Activated CD4-positive, alpha-beta T cell treated with anti-CD3 and anti-CD28 coated beads, Interleukin-2, amount 10 ng/mL, durations not matched to agents 7 days and 5 days (primary cell): ENCODE results near the gene LMOD2. TPM values are rescaled to one million over a fixed set of nuclear protein-coding genes. Genes with fewer than 3 reads are reported as not detected.

Experiments used
- CTCF ChIA-PET: fragments of 350-600 bp; sonication (Branson Sonifier 250); formaldehyde crosslinking; loops from one replicate; lab custom pipeline; 2021; ENCODE audit warnings: antibody characterized with exemption; lab: Charles Lee
- POLR2A ChIA-PET: fragments of 350-600 bp; sonication (Branson Sonifier 250); formaldehyde crosslinking; loops from one replicate; lab custom pipeline; 2021; ENCODE audit warnings: antibody characterized with exemption; lab: Charles Lee
- DNase-seq: peaks from one replicate; pipeline ENCODE4 v3.0.0-alpha.2; 2020
- H3K27ac Mint-ChIP-seq: one replicate; pipeline ENCODE4 v1.8.0; 2021; ENCODE audit warnings: mild to moderate bottlenecking, moderate library complexity, mixed read lengths
- H3K27me3 Mint-ChIP-seq: one replicate; pipeline ENCODE4 v1.8.0; 2021; ENCODE audit warnings: mixed read lengths
- H3K36me3 Mint-ChIP-seq: one replicate; pipeline ENCODE4 v1.8.0; 2021; ENCODE audit warnings: low read depth, mixed read lengths
- H3K4me1 Mint-ChIP-seq: one replicate; pipeline ENCODE4 v1.8.0; 2021; ENCODE audit warnings: mixed read lengths
- H3K4me3 Mint-ChIP-seq: one replicate; pipeline ENCODE4 v1.8.0; 2021; ENCODE audit warnings: mild to moderate bottlenecking, moderate library complexity, mixed read lengths
- H3K9me3 Mint-ChIP-seq: one replicate; pipeline ENCODE4 v1.8.0; 2021; ENCODE audit warnings: mixed read lengths
- total RNA-seq, 2 experiments: library from RNA; stranded (reverse); gene quantifications; one replicate each; pipeline ENCODE4 v1.2.3, GENCODE V29; 2021

The LMOD2 gene
- total RNA-seq, 2 experiments from 2014 or later: not detected

GRCh38 chr7:123662755-123663154 lies 7.1 kb downstream of the LMOD2 start:
- Mint-ChIP-seq H3K4me1 (no peaks in the 10 kb centered on the region), H3K4me3 (no peak overlapping the region), H3K27me3 (peaks cover 7% of the 10 kb centered on the region), H3K27ac (no peak overlapping the region), H3K36me3 (no peaks in the 10 kb centered on the region), H3K9me3 (no peaks in the 10 kb centered on the region)
- ChIA-PET POLR2A (interaction anchor here (0.6 kb wide), 1 partner anchor 1224 kb away, joined by 3 read pairs; no protein-coding TSS in a partner anchor), CTCF (no interaction called here)
- no peak for DNase-seq

GRCh38 chr7:123663200-123663599 lies 7.5 kb downstream of the LMOD2 start:
- ChIA-PET POLR2A (no interaction called here), CTCF (no interaction called here)
- Mint-ChIP-seq H3K36me3 (no peaks in the 10 kb centered on the region), H3K4me3 (no peak overlapping the region), H3K27me3 (peaks cover 7% of the 10 kb centered on the region), H3K4me1 (no peaks in the 10 kb centered on the region), H3K27ac (no peak overlapping the region), H3K9me3 (no peaks in the 10 kb centered on the region)
- no peak for DNase-seq

- no peaks in the 10 kb centered on the region for H3K36me3 Mint-ChIP-seq
- POLR2A ChIA-PET: no interaction called here
- CTCF ChIA-PET: interaction anchor here (0.6 to 0.9 kb wide), 2 partner anchors 9 to 154 kb away, joined by 3 to 7 read pairs; partner anchors contain the start of gene LMOD2
- H3K27me3 Mint-ChIP-seq: peaks cover 7% of the 10 kb centered on the region
- H3K9me3 Mint-ChIP-seq: no peaks in the 10 kb centered on the region
- H3K4me1 Mint-ChIP-seq: no peaks in the 10 kb centered on the region
- no peak for DNase-seq
- no peak overlapping the region for H3K27ac Mint-ChIP-seq
- H3K4me3 Mint-ChIP-seq: no peak overlapping the region
Measured at GRCh38 chr7:123665157-123665556, 9.5 kb downstream of the LMOD2 start.

- no peak for DNase-seq
- no peaks in the 10 kb centered on the region for H3K4me1 Mint-ChIP-seq
- ChIA-PET POLR2A (no interaction called here), CTCF (interaction anchor here (0.6 kb wide), 1 partner anchor 154 kb away, joined by 7 read pairs; no protein-coding TSS in a partner anchor)
- H3K27ac Mint-ChIP-seq: no peak overlapping the region
- H3K27me3 Mint-ChIP-seq: peaks cover 7% of the 10 kb centered on the region
- no peaks in the 10 kb centered on the region for H3K9me3 Mint-ChIP-seq
- no peak overlapping the region for H3K4me3 Mint-ChIP-seq
- no peaks in the 10 kb centered on the region for H3K36me3 Mint-ChIP-seq
Measured at GRCh38 chr7:123665896-123666295, 10.2 kb downstream of the LMOD2 start.

GRCh38 chr7:123666492-123666891 lies 10.8 kb downstream of the LMOD2 start:
- no peak for DNase-seq
- peaks cover 7% of the 10 kb centered on the region for H3K27me3 Mint-ChIP-seq
- no peak overlapping the region for H3K27ac Mint-ChIP-seq
- no peaks in the 10 kb centered on the region for H3K36me3 Mint-ChIP-seq
- H3K4me3 Mint-ChIP-seq: no peak overlapping the region
- no peaks in the 10 kb centered on the region for H3K9me3 Mint-ChIP-seq
- ChIA-PET CTCF (no interaction called here), POLR2A (no interaction called here)
- H3K4me1 Mint-ChIP-seq: no peaks in the 10 kb centered on the region

GRCh38 chr7:123669485-123669884 lies 13.8 kb downstream of the LMOD2 start:
- Mint-ChIP-seq H3K27ac (no peak overlapping the region), H3K36me3 (no peaks in the 10 kb centered on the region), H3K4me3 (no peak overlapping the region), H3K9me3 (no peaks in the 10 kb centered on the region), H3K27me3 (peaks cover 1% of the 10 kb centered on the region), H3K4me1 (no peaks in the 10 kb centered on the region)
- POLR2A ChIA-PET: no interaction called here
- CTCF ChIA-PET: interaction anchor here (0.9 to 1.2 kb wide), 2 partner anchors 20 to 22 kb away, joined by 3 to 4 read pairs; no protein-coding TSS in a partner anchor
- no peak for DNase-seq

GRCh38 chr7:123673137-123673732 lies 17.6 kb downstream of the LMOD2 start:
- no peaks in the 10 kb centered on the region for H3K36me3 Mint-ChIP-seq
- H3K27me3 Mint-ChIP-seq: no peaks in the 10 kb centered on the region
- no peaks in the 10 kb centered on the region for H3K4me1 Mint-ChIP-seq
- no peaks in the 10 kb centered on the region for H3K9me3 Mint-ChIP-seq
- no peak overlapping the region for H3K27ac Mint-ChIP-seq
- DNase-seq: no peak
- ChIA-PET POLR2A (no interaction called here), CTCF (no interaction called here)
- H3K4me3 Mint-ChIP-seq: no peak overlapping the region

GRCh38 chr7:123673752-123674398 lies 18.2 kb downstream of the LMOD2 start:
- Mint-ChIP-seq H3K27me3 (no peaks in the 10 kb centered on the region), H3K4me1 (no peaks in the 10 kb centered on the region), H3K9me3 (no peaks in the 10 kb centered on the region), H3K4me3 (no peak overlapping the region), H3K27ac (no peak overlapping the region), H3K36me3 (no peaks in the 10 kb centered on the region)
- ChIA-PET POLR2A (no interaction called here), CTCF (interaction anchor here (0.7 kb wide), 1 partner anchor 191 kb away, joined by 3 read pairs; no protein-coding TSS in a partner anchor)
- no peak for DNase-seq

- H3K9me3 Mint-ChIP-seq: no peaks in the 10 kb centered on the region
- H3K4me1 Mint-ChIP-seq: no peaks in the 10 kb centered on the region
- H3K27ac Mint-ChIP-seq: no peak overlapping the region
- ChIA-PET CTCF (interaction anchor here (0.7 kb wide), 1 partner anchor 190 kb away, joined by 3 read pairs; no protein-coding TSS in a partner anchor), POLR2A (no interaction called here)
- no peaks in the 10 kb centered on the region for H3K36me3 Mint-ChIP-seq
- DNase-seq: no peak
- no peak overlapping the region for H3K4me3 Mint-ChIP-seq
- no peaks in the 10 kb centered on the region for H3K27me3 Mint-ChIP-seq
Measured at GRCh38 chr7:123674399-123675180, 18.9 kb downstream of the LMOD2 start.

- DNase-seq: no peak
- Mint-ChIP-seq H3K4me1 (no peaks in the 10 kb centered on the region), H3K27me3 (no peaks in the 10 kb centered on the region), H3K9me3 (no peaks in the 10 kb centered on the region), H3K4me3 (no peak overlapping the region), H3K27ac (no peak overlapping the region), H3K36me3 (no peaks in the 10 kb centered on the region)
- ChIA-PET POLR2A (no interaction called here), CTCF (no interaction called here)
Measured at GRCh38 chr7:123675181-123675473, 19.5 kb downstream of the LMOD2 start.

GRCh38 chr7:123677061-123677715 lies 21.5 kb downstream of the LMOD2 start:
- Mint-ChIP-seq H3K27ac (no peak overlapping the region), H3K9me3 (no peaks in the 10 kb centered on the region), H3K4me3 (no peak overlapping the region), H3K36me3 (no peaks in the 10 kb centered on the region), H3K4me1 (no peaks in the 10 kb centered on the region), H3K27me3 (no peaks in the 10 kb centered on the region)
- ChIA-PET CTCF (interaction anchor here (0.6 kb wide), 2 partner anchors 141 to 538 kb away, joined by 3 read pairs; no protein-coding TSS in a partner anchor), POLR2A (no interaction called here)
- DNase-seq: no peak

GRCh38 chr7:123679614-123680013 lies 23.9 kb downstream of the LMOD2 start:
- H3K9me3 Mint-ChIP-seq: no peaks in the 10 kb centered on the region
- H3K36me3 Mint-ChIP-seq: peaks cover 1% of the 10 kb centered on the region
- H3K27me3 Mint-ChIP-seq: no peaks in the 10 kb centered on the region
- ChIA-PET CTCF (no interaction called here), POLR2A (no interaction called here)
- no peak for DNase-seq
- no peak overlapping the region for H3K4me3 Mint-ChIP-seq
- H3K4me1 Mint-ChIP-seq: no peaks in the 10 kb centered on the region
- no peak overlapping the region for H3K27ac Mint-ChIP-seq

- CTCF ChIA-PET: no interaction called here
Measured at GRCh38 chr7:123680580-123680979, 24.9 kb downstream of the LMOD2 start.

More at GRCh38 chr7:123680580-123680979, 24.9 kb downstream of the LMOD2 start:
- no peak overlapping the region for H3K27ac Mint-ChIP-seq
- no peaks in the 10 kb centered on the region for H3K9me3 Mint-ChIP-seq
- H3K4me3 Mint-ChIP-seq: no peak overlapping the region
- H3K4me1 Mint-ChIP-seq: no peaks in the 10 kb centered on the region
- DNase-seq: no peak
- peaks cover 1% of the 10 kb centered on the region for H3K36me3 Mint-ChIP-seq
- POLR2A ChIA-PET: no interaction called here
- no peaks in the 10 kb centered on the region for H3K27me3 Mint-ChIP-seq
